Measurements from ENCODE around the gene OR5I1.

GRCh38 chr11:55914482-55914881 lies 21.7 kb downstream of the OR5I1 start, which contains the start of gene OR5W2:
- TF ChIP-seq CTCF (IDR thresholded peaks at IDR 0.05; ENCODE audit: insufficient read depth, low read length) (no peak), SPI1 (IDR thresholded peaks at IDR 0.05; ENCODE audit: borderline replicate concordance, low read depth) (no peak), POLR2AphosphoS5 (IDR thresholded peaks at IDR 0.05; ENCODE audit: low read depth) (no peak), REST (IDR thresholded peaks at IDR 0.05; ENCODE audit: insufficient replicate concordance, low read depth) (no peak)
